ENCODE measurements around the gene RBM17.

- TF ChIP-seq, protein P1, sequence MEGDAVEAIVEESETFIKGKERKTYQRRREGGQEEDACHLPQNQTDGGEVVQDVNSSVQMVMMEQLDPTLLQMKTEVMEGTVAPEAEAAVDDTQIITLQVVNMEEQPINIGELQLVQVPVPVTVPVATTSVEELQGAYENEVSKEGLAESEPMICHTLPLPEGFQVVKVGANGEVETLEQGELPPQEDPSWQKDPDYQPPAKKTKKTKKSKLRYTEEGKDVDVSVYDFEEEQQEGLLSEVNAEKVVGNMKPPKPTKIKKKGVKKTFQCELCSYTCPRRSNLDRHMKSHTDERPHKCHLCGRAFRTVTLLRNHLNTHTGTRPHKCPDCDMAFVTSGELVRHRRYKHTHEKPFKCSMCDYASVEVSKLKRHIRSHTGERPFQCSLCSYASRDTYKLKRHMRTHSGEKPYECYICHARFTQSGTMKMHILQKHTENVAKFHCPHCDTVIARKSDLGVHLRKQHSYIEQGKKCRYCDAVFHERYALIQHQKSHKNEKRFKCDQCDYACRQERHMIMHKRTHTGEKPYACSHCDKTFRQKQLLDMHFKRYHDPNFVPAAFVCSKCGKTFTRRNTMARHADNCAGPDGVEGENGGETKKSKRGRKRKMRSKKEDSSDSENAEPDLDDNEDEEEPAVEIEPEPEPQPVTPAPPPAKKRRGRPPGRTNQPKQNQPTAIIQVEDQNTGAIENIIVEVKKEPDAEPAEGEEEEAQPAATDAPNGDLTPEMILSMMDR (IDR thresholded peaks at IDR 0.05 in 2 of 3, conservative IDR thresholded peaks at IDR 0.05 in 1 of 3; ENCODE audit: borderline replicate concordance in 1 of 3, insufficient read depth in 1 of 3, low read depth in 2 of 3, low read length in 2 of 3): no peak
- no peak for TF ChIP-seq POLR2A (IDR thresholded peaks at IDR 0.05; ENCODE audit: borderline replicate concordance, extremely low read depth, insufficient read depth, insufficient read length)
- no peak for TF ChIP-seq EGR1 (IDR thresholded peaks at IDR 0.05; ENCODE audit: low read depth)
- no peak for TF ChIP-seq EZH2phosphoT487 (IDR thresholded peaks at IDR 0.05; ENCODE audit: borderline replicate concordance)
These were observed 60.1 kb downstream of the RBM17 start for GRCh38 chr10:6148908-6149307.

Measured in HCT116 (cell line).